ENCODE results near the gene RASSF4. TPM values are rescaled to one million over a fixed set of nuclear protein-coding genes. Genes with fewer than 3 reads are reported as not detected.
A peak's percentile ranks its signal among the peaks of the same experiment; 100 is the strongest.

Gene RASSF4
- polyA plus RNA-seq, 1 experiment = 11.2 TPM

- no peak overlapping the region for H3K4me3 ChIP-seq (ENCODE audit: low read depth, low read length)
These were observed 32.6 kb downstream of the RASSF4 start for GRCh38 chr10:44992070-44992731.

GRCh38 chr10:44992732-44993225 is 33.2 kb downstream of the RASSF4 start:
- Histone ChIP-seq H3K4me3 (ENCODE audit: low read depth, low read length) (no peak overlapping the region), H3K9me3 (ENCODE audit: control insufficient read depth, insufficient read depth, low read length) (no peaks in the 10 kb centered on the region), H3K27ac (ENCODE audit: low read depth, low read length) (peak overlapping the region; percentile 91), H3K27me3 (ENCODE audit: control insufficient read depth, insufficient read depth, low read length) (no peaks in the 10 kb centered on the region)
- POLR2A ChIA-PET = no interaction called here
- no peak for DNase-seq (ENCODE audit: low read depth, low spot score)
- CTCF ChIA-PET = no interaction called here
- no peak for TF ChIP-seq CTCF (IDR thresholded peaks at IDR 0.05; ENCODE audit: low read depth, low read length)

More at GRCh38 chr10:44992070-44992731, 32.6 kb downstream of the RASSF4 start:
- TF ChIP-seq CTCF (IDR thresholded peaks at IDR 0.05; ENCODE audit: low read depth, low read length) = no peak
- CTCF ChIA-PET = no interaction called here
- no peaks in the 10 kb centered on the region for H3K9me3 ChIP-seq (ENCODE audit: control insufficient read depth, insufficient read depth, low read length)
- no peaks in the 10 kb centered on the region for H3K27me3 ChIP-seq (ENCODE audit: control insufficient read depth, insufficient read depth, low read length)
- DNase-seq (ENCODE audit: low read depth, low spot score) = no peak
- no peak overlapping the region for H3K27ac ChIP-seq (ENCODE audit: low read depth, low read length)
- POLR2A ChIA-PET = no interaction called here

- Histone ChIP-seq H3K27me3 (ENCODE audit: control insufficient read depth, insufficient read depth, low read length) (no peaks in the 10 kb centered on the region), H3K27ac (ENCODE audit: low read depth, low read length) (peak overlapping the region; percentile 91), H3K9me3 (ENCODE audit: control insufficient read depth, insufficient read depth, low read length) (no peaks in the 10 kb centered on the region), H3K4me3 (ENCODE audit: low read depth, low read length) (no peak overlapping the region)
- TF ChIP-seq CTCF (IDR thresholded peaks at IDR 0.05; ENCODE audit: low read depth, low read length) = no peak
- CTCF ChIA-PET = no interaction called here
- no peak for DNase-seq (ENCODE audit: low read depth, low spot score)
- POLR2A ChIA-PET = no interaction called here
These were observed 33.8 kb downstream of the RASSF4 start for GRCh38 chr10:44993226-44993921.

- DNase-seq (ENCODE audit: low read depth, low spot score) = peak; percentile 62
- Histone ChIP-seq H3K9me3 (ENCODE audit: control insufficient read depth, insufficient read depth, low read length) (no peaks in the 10 kb centered on the region), H3K27me3 (ENCODE audit: control insufficient read depth, insufficient read depth, low read length) (no peaks in the 10 kb centered on the region), H3K4me3 (ENCODE audit: low read depth, low read length) (no peak overlapping the region), H3K27ac (ENCODE audit: low read depth, low read length) (peak overlapping the region; percentile 91)
- ChIA-PET CTCF (interaction anchor here (0.8 to 2.6 kb wide), 4 partner anchors 13 to 61 kb away, joined by 3 to 25 read pairs (median 4); no protein-coding TSS in a partner anchor), POLR2A (interaction anchor here (0.6 to 0.7 kb wide), 2 partner anchors 14 to 48 kb away, joined by 4 to 7 read pairs; no protein-coding TSS in a partner anchor)
- no peak for TF ChIP-seq CTCF (IDR thresholded peaks at IDR 0.05; ENCODE audit: low read depth, low read length)
These were observed 34.5 kb downstream of the RASSF4 start for GRCh38 chr10:44993922-44994751.
